ENCODE data around the gene SLC26A1. TPM values are rescaled to one million over a fixed set of nuclear protein-coding genes. Genes with fewer than 3 reads are reported as not detected.
A peak's percentile ranks its signal among the peaks of the same experiment; 100 is the strongest.

The SLC26A1 gene
- total RNA-seq, 1 experiment from 2014 or later = 0.22 TPM

DNA sequence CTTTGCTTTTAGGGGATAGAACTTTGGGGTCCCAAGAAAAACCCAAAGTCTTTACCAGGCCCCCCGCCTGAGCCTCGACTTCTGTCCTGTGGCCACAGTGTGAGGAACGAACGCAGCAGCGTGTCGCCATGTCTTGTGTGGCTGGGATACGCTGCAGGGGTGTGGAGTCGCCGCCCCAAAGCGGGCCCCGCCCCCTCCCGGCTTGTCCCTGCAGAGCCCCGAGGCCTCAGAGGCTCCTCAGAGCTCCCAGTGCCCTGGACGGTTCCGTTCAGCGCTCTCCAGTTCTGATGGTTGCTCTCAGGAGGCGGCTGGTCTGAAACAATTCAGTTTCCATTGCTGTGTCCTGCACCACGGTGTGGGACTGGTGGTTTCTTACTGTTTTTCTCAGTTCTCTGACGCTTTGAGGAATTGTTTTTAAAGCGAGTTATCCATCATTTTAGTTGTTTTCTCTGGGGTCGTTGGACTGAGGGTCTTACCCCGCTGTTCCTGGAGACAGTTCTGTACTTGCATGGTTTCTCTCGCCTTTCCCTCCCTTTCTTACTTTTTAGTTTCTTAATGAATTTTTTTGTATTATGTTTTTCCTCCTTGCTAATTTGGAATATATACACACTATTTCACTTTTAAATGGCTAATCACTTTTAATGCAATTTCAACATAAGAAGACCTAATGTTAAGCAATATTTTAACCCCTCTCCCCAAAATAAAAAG lies 7.9 kb downstream of the SLC26A1 start:
- POLR2A ChIA-PET = interaction anchor here (0.9 kb wide), 1 partner anchor 53 kb away, joined by 4 read pairs; the partner anchor contains the start of genes GAK and TMEM175
- Histone ChIP-seq H3K4me1 (ENCODE audit: control insufficient read depth in 1 of 2, insufficient read depth in 2 of 2, low read length in 2 of 2) (peaks cover 10 to 37% of the 10 kb centered on the region in 2 experiments), H3K36me3 (ENCODE audit: control insufficient read depth in 1 of 2, insufficient read depth in 2 of 2, low read length in 2 of 2) (no peaks in the 10 kb centered on the region), H3K9me2 (ENCODE audit: insufficient read depth) (no peaks in the 10 kb centered on the region), H3K4me2 (ENCODE audit: low read length) (peak overlapping the region; percentile 96), H4K20me1 (ENCODE audit: insufficient read depth) (no peaks in the 10 kb centered on the region), H3K27me3 (ENCODE audit: insufficient read depth, low read length) (no peaks in the 10 kb centered on the region), H3K9ac (ENCODE audit: low read length) (peak overlapping the region; percentile 60), H3K9me3 (ENCODE audit: control insufficient read depth in 1 of 2, insufficient read depth in 1 of 2, low read depth in 1 of 2, low read length in 2 of 2) (no peaks in the 10 kb centered on the region), H2AFZ (ENCODE audit: low read depth, low read length, poor library complexity, severe bottlenecking) (peak overlapping the region; percentile 30), H3K4me3 (replicated peaks in 1 of 2; ENCODE audit: low read depth in 1 of 2, low read length in 2 of 2) (peak overlapping the region; percentile 43 to 67), H3K27ac (ENCODE audit: low read depth, low read length) (peak overlapping the region; percentile 41), H3K79me2 (ENCODE audit: insufficient read depth, low read length) (no peaks in the 10 kb centered on the region)
- intact Hi-C loops (cut with micrococcal nuclease) = loop anchor here (1.0 to 10.0 kb wide), 3 partner anchors 53 to 380 kb away; partner anchors contain the start of genes GAK and TMEM175
- ATAC-seq (peak; percentile 74), DNase-seq (ENCODE audit: low read depth, low spot score) (no peak)
- CTCF ChIA-PET = interaction anchor here (1.0 kb wide), 1 partner anchor 243 kb away, joined by 4 read pairs; no protein-coding TSS in a partner anchor
- no TSS peak for BruUV-seq (replicated peaks)
- TF ChIP-seq POLR2AphosphoS5 (IDR thresholded peaks at IDR 0.05; ENCODE audit: low read depth, low read length) = peak; percentile 93
- no peak for TF ChIP-seq ZNF274 (IDR thresholded peaks at IDR 0.05; ENCODE audit: low read depth, low read length)
- TF ChIP-seq YY1 (IDR thresholded peaks at IDR 0.05; ENCODE audit: extremely low read depth, insufficient replicate concordance, low read depth, low read length) = peak; percentile 87
- TF ChIP-seq SIN3A (IDR thresholded peaks at IDR 0.05; ENCODE audit: low read depth) = no peak
- TF ChIP-seq POLR2A (IDR thresholded peaks at IDR 0.05; ENCODE audit: borderline replicate concordance, extremely low read depth, insufficient read depth, insufficient read length) = peak; percentile 81
- RAD21 ChIA-PET (ENCODE audit: low non-redundant PET in 1 of 2, low total read pairs in 2 of 2, uncharacterized antibody in 2 of 2, unreplicated experiment in 2 of 2) = interaction anchor here in 1 of 2 experiments (0.5 kb wide), 1 partner anchor 27 kb away, joined by 4 read pairs; no protein-coding TSS in a partner anchor

GRCh38 chr4:984336-985054 lies 8.7 kb downstream of the SLC26A1 start:
- H3K27me3 ChIP-seq (ENCODE audit: insufficient read depth, low read length) = no peaks in the 10 kb centered on the region
- H3K36me3 ChIP-seq (ENCODE audit: control insufficient read depth in 1 of 2, insufficient read depth in 2 of 2, low read length in 2 of 2) = no peaks in the 10 kb centered on the region
- H3K4me3 ChIP-seq (replicated peaks in 1 of 2; ENCODE audit: low read depth in 1 of 2, low read length in 2 of 2) = peak overlapping the region; percentile 43 to 67
- H4K20me1 ChIP-seq (ENCODE audit: insufficient read depth) = no peaks in the 10 kb centered on the region
- H3K9ac ChIP-seq (ENCODE audit: low read length) = peak overlapping the region; percentile 60
- intact Hi-C loops (cut with micrococcal nuclease) = loop anchor here (1.0 to 10.0 kb wide), 3 partner anchors 52 to 380 kb away; partner anchors contain the start of genes GAK and TMEM175
- ChIA-PET CTCF (interaction anchor here (1.0 kb wide), 1 partner anchor 242 kb away, joined by 4 read pairs; no protein-coding TSS in a partner anchor), RAD21 (ENCODE audit: low non-redundant PET in 1 of 2, low total read pairs in 2 of 2, uncharacterized antibody in 2 of 2, unreplicated experiment in 2 of 2) (interaction anchor here in 1 of 2 experiments (0.5 kb wide), 1 partner anchor 28 kb away, joined by 4 read pairs; no protein-coding TSS in a partner anchor), POLR2A (interaction anchor here (0.9 kb wide), 1 partner anchor 52 kb away, joined by 4 read pairs; the partner anchor contains the start of genes GAK and TMEM175)
- no peaks in the 10 kb centered on the region for H3K9me2 ChIP-seq (ENCODE audit: insufficient read depth)
- DNase-seq (ENCODE audit: low read depth, low spot score) = no peak
- H3K27ac ChIP-seq (ENCODE audit: low read depth, low read length) = peak overlapping the region; percentile 41
- BruUV-seq (replicated peaks) = no TSS peak
- H3K79me2 ChIP-seq (ENCODE audit: insufficient read depth, low read length) = no peaks in the 10 kb centered on the region
- no peaks in the 10 kb centered on the region for H3K9me3 ChIP-seq (ENCODE audit: control insufficient read depth in 1 of 2, insufficient read depth in 1 of 2, low read depth in 1 of 2, low read length in 2 of 2)
- H3K4me2 ChIP-seq (ENCODE audit: low read length) = peak overlapping the region; percentile 96
- ATAC-seq = peak; percentile 8
- peaks cover 10 to 37% of the 10 kb centered on the region in 2 experiments for H3K4me1 ChIP-seq (ENCODE audit: control insufficient read depth in 1 of 2, insufficient read depth in 2 of 2, low read length in 2 of 2)
- H2AFZ ChIP-seq (ENCODE audit: low read depth, low read length, poor library complexity, severe bottlenecking) = peak overlapping the region; percentile 30
- TF ChIP-seq FOSL1 (IDR thresholded peaks at IDR 0.05; ENCODE audit: low read depth) = no peak
- TF ChIP-seq ZBTB33 (IDR thresholded peaks at IDR 0.05; ENCODE audit: extremely low read depth, insufficient replicate concordance, low read length) = no peak
- no peak for TF ChIP-seq YY1 (IDR thresholded peaks at IDR 0.05; ENCODE audit: extremely low read depth, insufficient replicate concordance, low read depth, low read length)
- TF ChIP-seq CBX3 (IDR thresholded peaks at IDR 0.05; ENCODE audit: low read depth) = no peak
- TF ChIP-seq REST (IDR thresholded peaks at IDR 0.05; ENCODE audit: low read depth) = no peak
- no peak for TF ChIP-seq POLR2AphosphoS5 (IDR thresholded peaks at IDR 0.05; ENCODE audit: low read depth, low read length)
- TF ChIP-seq EZH2 (IDR thresholded peaks at IDR 0.05) = no peak
